Measurements from ENCODE around the gene CRLF1.
A peak's percentile ranks its signal among the peaks of the same experiment; 100 is the strongest.

Gene CRLF1

DNA sequence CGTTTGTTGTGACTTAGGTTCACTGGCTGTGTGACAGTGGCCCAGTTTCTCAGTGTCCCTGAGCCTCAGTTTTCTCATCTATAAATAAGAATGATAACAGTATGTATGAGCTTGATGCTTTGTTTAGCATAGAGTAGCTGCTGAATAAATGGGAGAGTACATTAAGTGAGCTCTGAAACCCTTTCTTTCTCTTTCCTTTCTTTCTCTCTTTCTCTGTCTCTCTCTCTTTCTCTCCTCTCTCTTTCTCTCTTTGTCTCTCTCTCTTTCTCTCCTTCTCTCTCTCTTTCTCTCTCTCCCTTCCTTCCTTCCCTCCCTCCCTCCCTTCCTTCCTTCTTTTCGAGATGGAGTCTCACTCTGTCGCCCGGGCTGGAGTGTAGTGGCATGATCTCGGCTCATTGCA is 46.9 kb downstream of the CRLF1 start:
- Histone ChIP-seq H3K36me3 (ENCODE audit: insufficient read depth, low read length) (peaks cover 25% of the 10 kb centered on the region; the same call in 1 of the 2 replicates), H3K9ac (ENCODE audit: insufficient read length) (peak overlapping the region; percentile 33), H3K27ac (no peak overlapping the region), H3K4me3 (no peak overlapping the region), H3K9me3 (ENCODE audit: low read depth, low read length) (no peaks in the 10 kb centered on the region)
- DNase-seq (ENCODE audit: low read depth, low spot score): no peak
- TF ChIP-seq EZH2 (IDR thresholded peaks at IDR 0.05) (no peak), FOXP2 (optimal IDR thresholded peaks at IDR 0.05; ENCODE audit: control extremely low read depth, extremely low read length, insufficient read depth) (no peak), POLR2AphosphoS5 (IDR thresholded peaks at IDR 0.05; ENCODE audit: borderline replicate concordance, low read depth, low read length) (no peak)

DNA sequence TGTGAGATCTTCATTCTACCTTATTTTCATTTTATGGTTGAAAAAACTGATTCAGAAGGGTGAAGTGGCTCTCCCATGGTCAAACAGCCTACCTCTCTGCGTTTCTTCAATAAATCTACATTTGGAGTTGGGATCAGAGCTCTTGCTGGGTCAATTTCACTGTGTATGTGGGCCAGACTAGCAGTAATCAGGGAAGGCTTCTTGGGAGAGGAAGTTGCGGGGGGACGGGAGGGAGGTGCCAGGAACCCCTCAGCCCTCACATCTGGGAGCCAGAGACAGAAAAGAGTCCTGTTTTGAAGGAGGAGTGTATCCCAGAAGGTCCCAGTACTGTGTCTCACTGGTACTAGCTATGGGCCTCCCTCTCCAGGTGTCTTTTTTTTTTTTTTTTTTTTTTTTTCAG is 48.0 kb downstream of the CRLF1 start:
- Histone ChIP-seq H3K9ac (ENCODE audit: insufficient read length) (peak overlapping the region; percentile 98), H3K4me3 (peak overlapping the region; percentile 95), H3K9me3 (ENCODE audit: low read depth, low read length) (no peaks in the 10 kb centered on the region), H3K36me3 (ENCODE audit: insufficient read depth, low read length) (peaks cover 16% of the 10 kb centered on the region; the same call in 1 of the 2 replicates), H3K27ac (peak overlapping the region; percentile 72)
- TF ChIP-seq EZH2 (IDR thresholded peaks at IDR 0.05) (no peak), POLR2AphosphoS5 (IDR thresholded peaks at IDR 0.05; ENCODE audit: borderline replicate concordance, low read depth, low read length) (no peak), FOXP2 (optimal IDR thresholded peaks at IDR 0.05; ENCODE audit: control extremely low read depth, extremely low read length, insufficient read depth) (no peak)
- DNase-seq (ENCODE audit: low read depth, low spot score): no peak

DNA sequence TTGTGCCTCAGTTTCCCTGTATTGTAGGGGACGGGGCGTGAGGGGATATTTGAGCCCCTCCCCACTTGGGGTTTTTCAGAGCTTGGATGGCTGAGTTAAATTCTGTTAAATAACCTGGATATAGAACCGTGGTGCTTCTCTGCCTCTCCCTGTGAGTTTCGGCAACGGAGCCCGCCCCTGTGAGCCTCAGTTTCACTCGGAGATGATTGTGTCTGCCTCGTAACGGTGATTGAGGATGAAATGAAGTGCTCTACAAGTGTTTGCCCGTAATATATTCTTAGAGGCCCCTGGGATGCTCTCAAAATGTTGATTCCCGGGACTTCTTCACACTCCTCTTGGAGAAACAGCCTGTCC is 48.4 kb downstream of the CRLF1 start:
- DNase-seq (ENCODE audit: low read depth, low spot score): no peak
- peak overlapping the region; percentile 95 for H3K4me3 ChIP-seq
- no peaks in the 10 kb centered on the region for H3K9me3 ChIP-seq (ENCODE audit: low read depth, low read length)
- H3K36me3 ChIP-seq (ENCODE audit: insufficient read depth, low read length): peaks cover 14% of the 10 kb centered on the region; the same call in 1 of the 2 replicates
- peak overlapping the region; percentile 72 for H3K27ac ChIP-seq
- no peak for TF ChIP-seq FOXP2 (optimal IDR thresholded peaks at IDR 0.05; ENCODE audit: control extremely low read depth, extremely low read length, insufficient read depth)
- no peak for TF ChIP-seq EZH2 (IDR thresholded peaks at IDR 0.05)
- TF ChIP-seq POLR2AphosphoS5 (IDR thresholded peaks at IDR 0.05; ENCODE audit: borderline replicate concordance, low read depth, low read length): no peak
- H3K9ac ChIP-seq (ENCODE audit: insufficient read length): peak overlapping the region; percentile 98

DNA sequence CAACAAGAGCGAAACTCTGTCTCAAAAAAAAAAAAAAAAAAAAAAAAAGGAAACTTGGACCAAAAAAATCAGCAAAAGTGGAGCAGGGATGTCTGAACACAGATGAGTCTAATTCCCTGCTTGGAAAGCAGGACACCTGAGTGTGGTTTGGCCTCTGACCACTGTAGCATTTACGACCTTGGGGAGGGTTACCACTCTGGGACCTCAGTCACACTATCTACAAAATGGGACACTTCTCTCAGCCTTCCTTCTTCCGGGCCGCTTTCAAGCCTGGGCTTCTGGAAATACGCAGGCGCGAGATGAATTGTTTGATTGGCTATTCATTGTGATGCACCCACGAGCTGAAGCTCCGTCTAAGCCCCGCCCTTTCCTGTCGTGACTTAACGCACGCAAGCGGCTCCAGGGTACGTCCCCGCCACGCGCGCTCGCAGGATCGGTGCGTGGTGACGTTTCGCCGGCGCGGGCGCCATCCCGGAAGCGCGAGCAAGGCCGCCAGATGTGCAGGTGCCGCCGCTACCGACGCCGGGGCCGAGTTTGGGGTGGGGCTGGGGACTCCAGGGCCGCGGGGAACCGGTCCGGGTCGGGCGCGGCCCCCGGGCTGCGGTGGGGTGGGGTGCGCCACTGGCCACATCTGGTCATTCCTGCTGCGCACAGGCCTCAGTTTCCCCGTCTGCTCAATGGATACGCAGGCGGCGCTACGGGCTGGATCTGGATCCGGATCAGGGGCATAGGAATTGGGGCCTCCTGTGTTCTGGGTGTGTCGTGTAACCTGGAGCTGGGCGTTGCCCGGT is 49.0 kb downstream of the CRLF1 start, which contains the start of gene KXD1:
KXD1 (plus strand) TSS at position 460 of the 791 bp plus-strand sequence. CDS start 4,187 bp downstream, outside the sequence.
- H3K9ac ChIP-seq (ENCODE audit: insufficient read length): peak within 1 kb of the TSS; percentile 98

DNA sequence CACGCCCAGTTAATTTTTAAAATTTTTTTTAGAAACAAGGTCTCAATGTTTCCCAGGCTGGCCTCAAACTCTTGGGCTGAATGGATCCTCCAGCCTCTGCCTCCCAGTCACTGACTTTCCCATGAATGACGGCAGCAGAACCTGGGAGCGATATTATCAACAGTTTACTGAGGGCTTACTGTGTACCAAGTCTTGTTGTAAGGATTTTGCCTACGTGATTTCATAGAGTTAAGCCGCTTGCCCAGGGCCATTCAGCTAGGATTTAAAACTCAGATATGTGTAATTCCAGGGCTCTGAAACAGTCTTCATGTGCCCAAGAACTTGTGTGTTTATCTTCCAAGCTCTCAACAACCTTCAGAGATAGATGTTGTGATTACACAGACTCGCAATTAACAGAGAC is 55.0 kb downstream of the CRLF1 start:
- DNase-seq (ENCODE audit: low read depth, low spot score): no peak
- Histone ChIP-seq H3K9ac (ENCODE audit: insufficient read length) (no peak overlapping the region), H3K9me3 (ENCODE audit: low read depth, low read length) (no peaks in the 10 kb centered on the region), H3K27ac (peak overlapping the region; percentile 46; the same call in 1 of the 2 replicates), H3K36me3 (ENCODE audit: insufficient read depth, low read length) (no peaks in the 10 kb centered on the region), H3K4me3 (no peak overlapping the region)
- TF ChIP-seq POLR2AphosphoS5 (IDR thresholded peaks at IDR 0.05; ENCODE audit: borderline replicate concordance, low read depth, low read length) (no peak), EZH2 (IDR thresholded peaks at IDR 0.05) (no peak), FOXP2 (optimal IDR thresholded peaks at IDR 0.05; ENCODE audit: control extremely low read depth, extremely low read length, insufficient read depth) (no peak)

More for the DNA sequence above, 49.0 kb downstream of the CRLF1 start, which contains the start of gene KXD1:
- Histone ChIP-seq H3K9me3 (ENCODE audit: low read depth, low read length) (no peaks in the 10 kb centered on the region), H3K36me3 (ENCODE audit: insufficient read depth, low read length) (peaks cover 8% of the 10 kb centered on the region; the same call in 1 of the 2 replicates), H3K27ac (peak within 1 kb of the TSS; percentile 72), H3K4me3 (peak within 1 kb of the TSS; percentile 95)
- peak; percentile 97 for DNase-seq (ENCODE audit: low read depth, low spot score)
- no peak for TF ChIP-seq FOXP2 (optimal IDR thresholded peaks at IDR 0.05; ENCODE audit: control extremely low read depth, extremely low read length, insufficient read depth)
- TF ChIP-seq POLR2AphosphoS5 (IDR thresholded peaks at IDR 0.05; ENCODE audit: borderline replicate concordance, low read depth, low read length): peak; percentile 88

DNA sequence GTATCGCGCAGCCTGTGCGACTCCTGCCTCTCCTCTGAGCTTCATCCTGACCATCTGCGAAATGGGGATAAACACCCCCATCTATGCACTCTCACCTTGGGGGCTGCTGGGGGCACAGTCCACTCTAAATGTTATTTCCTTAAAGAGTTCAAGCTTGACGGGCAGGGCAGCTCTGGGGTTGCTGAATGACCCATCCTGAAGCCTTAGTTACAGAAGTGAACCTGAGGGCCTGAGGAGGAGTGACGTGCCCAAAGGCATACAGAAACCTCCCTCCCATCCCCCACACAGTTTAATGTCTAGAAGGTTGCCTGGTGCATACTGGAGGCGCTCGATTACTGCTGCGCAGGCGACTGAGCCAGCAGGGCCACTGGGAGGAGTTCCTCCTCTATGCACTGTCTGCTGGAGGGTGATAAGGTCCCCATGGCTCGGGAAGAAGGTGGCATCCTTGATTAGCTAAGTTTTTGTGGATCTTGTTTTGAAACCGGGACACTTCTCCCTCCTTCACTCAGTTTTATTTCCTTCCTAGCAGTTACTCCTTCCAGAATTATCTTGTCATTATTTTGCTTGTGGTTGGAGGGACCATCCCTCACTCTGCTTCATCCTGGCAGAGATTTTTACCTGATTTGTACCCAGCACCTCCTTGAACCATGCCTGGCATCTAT is 62.7 kb downstream of the CRLF1 start:
- DNase-seq (ENCODE audit: low read depth, low spot score): no peak
- no peak for TF ChIP-seq POLR2AphosphoS5 (IDR thresholded peaks at IDR 0.05; ENCODE audit: borderline replicate concordance, low read depth, low read length)
- no peak for TF ChIP-seq FOXP2 (optimal IDR thresholded peaks at IDR 0.05; ENCODE audit: control extremely low read depth, extremely low read length, insufficient read depth)
- TF ChIP-seq EZH2 (IDR thresholded peaks at IDR 0.05): no peak
- Histone ChIP-seq H3K4me3 (peak overlapping the region; percentile 85), H3K9me3 (ENCODE audit: low read depth, low read length) (no peaks in the 10 kb centered on the region), H3K27ac (peak overlapping the region; percentile 4; the same call in 1 of the 2 replicates), H3K9ac (ENCODE audit: insufficient read length) (peak overlapping the region; percentile 59), H3K36me3 (ENCODE audit: insufficient read depth, low read length) (peaks cover 27% of the 10 kb centered on the region)
